Mesothelial cell of epicardium (in vitro differentiated cells): ENCODE results near the gene PANX2. TPM values are rescaled to one million over a fixed set of nuclear protein-coding genes. Genes with fewer than 3 reads are reported as not detected.
"Not testable (repeated sequence)": the region's sequence is repeated elsewhere in the genome, so short reads cannot be mapped to it uniquely, and the experiment has no call there.

Experiments used
- DNase-seq, 2 experiments: peaks; one replicate each; pipeline ENCODE4 v3.0.0; 2021; ENCODE audit warnings: low spot score in 2 of 2; ENCODE audit not compliant: unreplicated experiment in 2 of 2
- H3K27ac Mint-ChIP-seq: 2 replicates; pipeline ENCODE4 v1.8.0; 2021; ENCODE audit warnings: mixed read lengths
- H3K27me3 Mint-ChIP-seq: 2 replicates; pipeline ENCODE4 v1.8.0; 2021; ENCODE audit warnings: low read depth, mixed read lengths
- H3K36me3 Mint-ChIP-seq: 2 replicates; pipeline ENCODE4 v1.8.0; 2021; ENCODE audit warnings: mixed read lengths
- H3K4me1 Mint-ChIP-seq: 2 replicates; pipeline ENCODE4 v1.8.0; 2021; ENCODE audit warnings: mixed read lengths
- H3K4me3 Mint-ChIP-seq: 2 replicates; pipeline ENCODE4 v1.8.0; 2021; ENCODE audit warnings: mild to moderate bottlenecking, moderate library complexity, mixed read lengths
- H3K9me3 Mint-ChIP-seq: 2 replicates; pipeline ENCODE4 v1.8.0; 2021; ENCODE audit warnings: mixed read lengths
- total RNA-seq: library from RNA; stranded (reverse); gene quantifications from 3 replicates; pipeline ENCODE4 v1.2.1, GENCODE V29; 2021
- TF ChIP-seq, protein P1 (sequence below): fragments of 200-600 bp; sonication (generic); IDR thresholded peaks from one replicate; pipeline ENCODE4 v1.5.0; 2021; ENCODE audit warnings: antibody characterized with exemption; ENCODE audit not compliant: unreplicated experiment

The PANX2 gene
- total RNA-seq, 1 donor from 2014 or later = 7.0 TPM

DNA sequence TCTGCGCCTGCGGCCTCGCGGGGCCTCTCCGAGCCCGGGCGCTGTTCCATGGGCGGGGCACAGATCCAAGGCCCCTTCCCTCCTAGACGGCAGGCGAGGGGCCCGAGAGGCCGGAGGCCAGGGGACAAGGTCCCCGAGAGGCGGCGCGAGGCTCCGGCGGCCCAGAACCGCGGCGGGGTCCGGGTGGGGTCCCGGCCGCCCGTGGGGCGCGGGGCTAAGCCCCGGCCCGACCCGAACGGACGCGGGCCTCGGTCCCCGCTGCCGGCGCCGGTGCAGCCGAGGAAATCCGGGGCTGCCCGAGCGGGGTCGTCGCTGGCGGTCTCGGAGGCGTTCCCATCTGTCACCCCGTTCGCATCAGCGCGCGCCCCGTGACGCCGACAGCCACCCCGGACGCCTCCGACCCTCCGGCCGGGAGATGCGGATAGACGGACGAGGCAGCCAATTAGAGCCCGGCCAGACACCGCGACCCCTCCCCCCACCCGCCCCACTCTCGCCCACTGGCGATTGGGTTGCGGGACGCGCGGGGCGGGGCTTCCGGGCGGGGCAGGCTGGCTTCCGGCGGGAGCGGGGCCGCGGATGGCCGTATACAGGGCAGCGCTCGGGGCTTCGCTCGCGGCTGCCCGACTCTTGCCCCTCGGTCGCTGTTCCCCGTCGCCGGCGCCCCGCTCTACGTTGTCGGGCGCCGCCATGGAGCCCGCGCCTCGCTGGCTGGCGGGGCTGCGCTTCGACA is 30.1 kb downstream of the PANX2 start, which contains the start of gene SELENOO:
Gene SELENOO, plus strand, starts transcription at position 551 of the 730 bp plus-strand sequence. Its CDS starts 26 bp downstream, at position 577.
- Mint-ChIP-seq H3K4me1 (peaks cover 16% of the 10 kb centered on the region), H3K36me3 (peaks cover 12% of the 10 kb centered on the region), H3K9me3 (peaks cover 6% of the 10 kb centered on the region), H3K4me3 (peak within 1 kb of the TSS; percentile 80), H3K27ac (no peak within 1 kb of the TSS), H3K27me3 (no peaks in the 10 kb centered on the region)
- TF ChIP-seq, protein P1, sequence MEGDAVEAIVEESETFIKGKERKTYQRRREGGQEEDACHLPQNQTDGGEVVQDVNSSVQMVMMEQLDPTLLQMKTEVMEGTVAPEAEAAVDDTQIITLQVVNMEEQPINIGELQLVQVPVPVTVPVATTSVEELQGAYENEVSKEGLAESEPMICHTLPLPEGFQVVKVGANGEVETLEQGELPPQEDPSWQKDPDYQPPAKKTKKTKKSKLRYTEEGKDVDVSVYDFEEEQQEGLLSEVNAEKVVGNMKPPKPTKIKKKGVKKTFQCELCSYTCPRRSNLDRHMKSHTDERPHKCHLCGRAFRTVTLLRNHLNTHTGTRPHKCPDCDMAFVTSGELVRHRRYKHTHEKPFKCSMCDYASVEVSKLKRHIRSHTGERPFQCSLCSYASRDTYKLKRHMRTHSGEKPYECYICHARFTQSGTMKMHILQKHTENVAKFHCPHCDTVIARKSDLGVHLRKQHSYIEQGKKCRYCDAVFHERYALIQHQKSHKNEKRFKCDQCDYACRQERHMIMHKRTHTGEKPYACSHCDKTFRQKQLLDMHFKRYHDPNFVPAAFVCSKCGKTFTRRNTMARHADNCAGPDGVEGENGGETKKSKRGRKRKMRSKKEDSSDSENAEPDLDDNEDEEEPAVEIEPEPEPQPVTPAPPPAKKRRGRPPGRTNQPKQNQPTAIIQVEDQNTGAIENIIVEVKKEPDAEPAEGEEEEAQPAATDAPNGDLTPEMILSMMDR = no peak
- peak; percentile 88 to 90 for DNase-seq

DNA sequence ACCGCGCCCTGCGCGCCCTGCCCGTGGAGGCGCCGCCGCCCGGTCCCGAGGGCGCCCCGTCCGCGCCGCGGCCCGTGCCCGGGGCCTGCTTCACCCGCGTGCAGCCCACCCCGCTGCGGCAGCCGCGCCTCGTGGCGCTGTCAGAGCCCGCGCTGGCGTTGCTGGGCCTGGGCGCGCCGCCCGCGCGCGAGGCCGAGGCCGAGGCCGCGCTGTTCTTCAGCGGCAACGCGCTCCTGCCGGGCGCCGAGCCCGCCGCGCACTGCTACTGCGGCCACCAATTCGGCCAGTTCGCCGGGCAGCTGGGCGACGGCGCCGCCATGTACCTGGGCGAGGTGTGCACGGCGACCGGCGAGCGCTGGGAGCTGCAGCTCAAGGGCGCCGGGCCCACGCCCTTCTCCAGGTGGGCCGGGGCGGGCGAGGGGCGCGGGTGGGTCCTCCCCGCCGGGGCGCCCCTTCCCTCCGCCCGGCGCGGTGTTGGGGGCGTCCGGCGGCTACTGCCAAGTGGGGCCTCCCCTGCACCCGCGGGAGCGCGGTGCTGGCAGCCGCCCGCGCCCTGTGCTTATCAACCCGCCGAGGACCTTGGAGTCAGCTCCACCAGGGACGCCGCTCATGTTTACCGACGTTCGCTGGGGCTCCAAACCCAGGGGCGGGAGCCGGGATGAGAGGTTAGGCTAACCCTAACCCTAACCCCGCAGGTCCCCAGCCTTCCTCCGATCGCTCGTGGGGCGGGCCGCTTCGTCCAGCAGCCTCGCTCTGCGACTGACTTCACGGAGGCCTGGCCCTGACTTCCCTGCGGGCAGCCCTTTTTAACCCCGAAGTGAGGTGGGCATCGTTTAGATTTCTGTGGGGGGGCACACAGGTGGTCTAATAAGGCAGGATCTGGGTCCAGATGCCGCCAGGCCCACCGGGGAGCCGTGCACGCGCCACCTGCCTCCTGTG is 30.9 kb downstream of the PANX2 start:
- peak overlapping the region; percentile 80 for H3K4me3 Mint-ChIP-seq
- H3K4me1 Mint-ChIP-seq = peaks cover 16% of the 10 kb centered on the region
- peaks cover 6% of the 10 kb centered on the region for H3K9me3 Mint-ChIP-seq
- no peaks in the 10 kb centered on the region for H3K27me3 Mint-ChIP-seq
- TF ChIP-seq, protein P1 = no peak
- H3K27ac Mint-ChIP-seq = peak overlapping the region; percentile 35
- peaks cover 12% of the 10 kb centered on the region for H3K36me3 Mint-ChIP-seq
- no peak for DNase-seq

DNA sequence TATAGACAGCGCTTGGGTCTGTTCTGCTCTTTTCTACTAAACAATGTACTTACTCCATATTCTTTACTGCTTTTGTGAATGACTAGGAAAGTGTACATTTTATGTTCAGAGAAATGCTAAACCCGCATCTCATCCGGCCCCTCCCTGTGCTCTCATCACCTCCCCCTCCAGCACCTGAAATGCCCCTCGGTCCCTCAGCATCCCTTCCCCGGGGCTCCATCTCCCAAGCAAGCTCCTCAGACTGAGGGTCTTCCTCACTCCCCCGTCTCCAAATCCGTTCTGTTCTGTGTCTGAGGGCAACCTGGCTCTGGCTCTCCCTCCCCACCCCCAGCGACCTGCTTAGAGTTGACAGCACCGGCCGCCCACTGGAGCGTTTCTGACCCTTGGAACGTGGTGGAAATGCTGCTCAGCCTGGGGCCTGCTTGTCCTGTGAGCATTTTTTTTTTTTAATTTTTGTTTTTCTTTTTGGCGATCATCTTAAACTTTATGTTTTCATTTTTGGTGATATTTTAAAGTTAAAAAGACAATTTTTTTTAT is 31.7 kb downstream of the PANX2 start:
- no peak for DNase-seq

DNA sequence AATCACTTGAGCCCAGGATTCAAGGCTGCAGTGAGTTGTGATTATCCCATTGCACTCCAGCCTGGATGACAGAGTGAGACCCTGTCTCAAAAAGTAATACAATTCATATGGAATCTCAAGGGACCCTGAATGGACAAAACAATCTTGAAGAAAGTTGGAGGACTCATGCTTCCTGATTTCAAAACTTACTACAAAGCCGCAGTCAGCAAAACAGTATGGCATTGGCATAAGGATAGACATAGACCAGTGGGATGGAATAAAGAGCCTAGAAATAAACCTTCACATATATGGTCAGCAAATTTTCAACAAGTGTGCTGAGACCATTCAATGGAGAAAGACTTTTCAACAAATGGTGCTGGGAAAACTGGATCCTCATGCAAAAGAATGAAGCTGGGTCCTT is 32.8 kb downstream of the PANX2 start:
- Mint-ChIP-seq H3K27ac (no peak overlapping the region), H3K27me3 (no peaks in the 10 kb centered on the region), H3K4me3 (no peak overlapping the region), H3K36me3 (peaks cover 12% of the 10 kb centered on the region), H3K4me1 (peaks cover 16% of the 10 kb centered on the region), H3K9me3 (peaks cover 6% of the 10 kb centered on the region)
- DNase-seq = no peak
- TF ChIP-seq, protein P1 = no peak

More for the DNA sequence above, 31.7 kb downstream of the PANX2 start:
- Mint-ChIP-seq H3K9me3 (peaks cover 6% of the 10 kb centered on the region), H3K4me1 (peaks cover 16% of the 10 kb centered on the region), H3K27me3 (no peaks in the 10 kb centered on the region), H3K27ac (peak overlapping the region; percentile 35), H3K4me3 (peak overlapping the region; percentile 80), H3K36me3 (peaks cover 12% of the 10 kb centered on the region)
- TF ChIP-seq, protein P1 = no peak

DNA sequence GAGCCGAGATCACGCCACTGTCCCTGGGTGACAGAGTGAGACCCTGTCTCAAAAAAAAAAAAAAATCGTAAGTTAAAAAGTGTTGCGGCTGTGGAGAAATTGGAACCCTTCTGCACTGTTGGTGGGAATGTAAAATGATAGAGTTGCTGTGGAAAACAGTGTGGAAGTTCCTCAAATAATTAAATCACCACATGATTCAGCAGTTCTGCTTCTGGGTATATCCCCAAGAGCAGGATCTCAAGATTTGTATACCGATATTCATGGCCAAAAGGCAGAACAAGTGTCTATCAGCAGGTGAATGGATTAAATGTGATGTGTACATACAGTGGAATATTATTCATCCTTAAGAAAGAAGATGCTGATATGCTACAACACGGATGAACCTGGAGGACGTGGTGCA is 34.0 kb downstream of the PANX2 start:
- Mint-ChIP-seq H3K27me3 (no peaks in the 10 kb centered on the region), H3K36me3 (peaks cover 12% of the 10 kb centered on the region), H3K27ac (no peak overlapping the region), H3K4me3 (no peak overlapping the region), H3K9me3 (peaks cover 6% of the 10 kb centered on the region), H3K4me1 (peaks cover 13% of the 10 kb centered on the region)
- no peak for DNase-seq
- TF ChIP-seq, protein P1 = no peak

DNA sequence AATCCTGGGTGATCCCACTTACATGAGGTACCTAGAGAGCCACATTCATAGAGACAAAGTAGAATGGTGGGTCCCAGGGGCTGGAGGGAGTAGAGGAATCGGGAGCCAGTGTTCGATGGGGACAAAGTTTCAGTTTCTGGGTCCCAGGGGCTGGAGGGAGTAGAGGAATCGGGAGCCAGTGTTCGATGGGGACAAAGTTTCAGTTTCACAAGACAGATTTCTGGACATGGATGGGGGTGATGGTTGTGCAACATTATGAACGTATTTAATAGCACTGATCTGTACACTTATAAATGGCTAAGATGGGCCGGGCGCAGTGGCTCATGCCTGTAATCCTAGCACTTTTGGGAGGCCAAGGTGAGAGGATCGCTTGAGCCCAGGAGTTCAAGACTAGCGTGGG is 34.5 kb downstream of the PANX2 start:
- H3K27ac Mint-ChIP-seq, H3K27me3 Mint-ChIP-seq, H3K4me3 Mint-ChIP-seq, H3K4me1 Mint-ChIP-seq, DNase-seq, H3K9me3 Mint-ChIP-seq: not testable (repeated sequence)
- H3K36me3 Mint-ChIP-seq = peaks cover 16% of the 10 kb centered on the region
